ENCODE results near the gene OGG1.

Gene OGG1

GRCh38 chr3:9787714-9788113 is 38.0 kb downstream of the OGG1 start:
- DNase-seq, result no peak

GRCh38 chr3:9791127-9791526 is 41.4 kb downstream of the OGG1 start:
- no peak for DNase-seq

DNA sequence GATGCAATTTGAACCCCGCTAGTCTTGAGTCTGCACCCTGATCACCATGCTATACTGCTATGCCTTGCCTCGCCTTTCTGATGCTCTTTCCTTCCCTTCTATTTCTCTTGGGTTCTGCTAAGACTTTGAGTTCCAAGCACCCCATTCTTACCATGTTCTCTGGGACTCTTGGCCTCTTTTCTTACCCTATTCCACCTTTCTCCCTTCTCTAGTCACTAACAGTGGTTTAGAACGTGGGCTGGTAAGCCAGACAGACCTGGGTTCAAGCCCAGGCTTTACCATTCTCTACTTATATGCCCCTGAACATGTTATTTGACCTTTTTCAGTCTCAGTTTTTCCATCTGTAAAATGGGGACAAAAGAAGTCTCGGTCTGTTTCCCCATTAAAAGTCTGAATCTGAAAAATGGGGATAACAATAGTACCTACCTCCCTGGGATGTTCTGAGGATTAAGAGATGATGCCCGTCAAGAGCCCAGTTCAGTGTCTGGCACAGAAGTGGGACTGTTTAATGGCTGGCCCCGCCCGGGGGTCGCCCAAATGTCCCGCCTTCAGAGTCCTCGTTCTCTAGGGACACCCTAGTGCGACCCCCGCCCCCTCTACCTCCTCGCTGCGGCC is 42.1 kb downstream of the OGG1 start:
- no peak for DNase-seq

- DNase-seq, result peak; percentile 93
These were observed 42.8 kb downstream of the OGG1 start, which contains the start of the genes ARPC4 and TADA3 for GRCh38 chr3:9792405-9793160. Gene ARPC4 (plus strand): TSS chr3:9793082. CDS start chr3:9793122, 40 bp downstream. Gene TADA3 (minus strand): TSS chr3:9792473. CDS start chr3:9791466, 1,007 bp downstream.

- DNase-seq, result peak; percentile 47
These were observed 43.5 kb downstream of the OGG1 start for GRCh38 chr3:9793161-9793781.

GRCh38 chr3:9794400-9794799 is 44.6 kb downstream of the OGG1 start:
- no peak for DNase-seq

- no peak for DNase-seq
These were observed 45.5 kb downstream of the OGG1 start for GRCh38 chr3:9795207-9795606.

- no peak for DNase-seq
These were observed 47.6 kb downstream of the OGG1 start for GRCh38 chr3:9797196-9797945.

- no peak for DNase-seq
These were observed 50.8 kb downstream of the OGG1 start for GRCh38 chr3:9800529-9800928.

GRCh38 chr3:9803494-9803893 is 53.7 kb downstream of the OGG1 start:
- no peak for DNase-seq

- no peak for DNase-seq
These were observed 55.2 kb downstream of the OGG1 start for GRCh38 chr3:9804996-9805395.

GRCh38 chr3:9806137-9806536 is 56.4 kb downstream of the OGG1 start:
- DNase-seq, result no peak
